Gastroesophageal sphincter (tissue), 4 donors: ENCODE measurements around the gene SERP1. TPM values are rescaled to one million over a fixed set of nuclear protein-coding genes. Genes with fewer than 3 reads are reported as not detected.

ENCODE experiments used
- ATAC-seq: fragments of 150-250 bp; one replicate; pipeline ENCODE4 v1.9.1; 2016; ENCODE audit warnings: mild to moderate bottlenecking, moderate library complexity
- H3K27ac ChIP-seq, 4 donors: fragments of 200-600 bp; sonication (generic) in 3 of 4; 1 replicate in 3 of 4; 2 replicates in 1 of 4; pipeline ENCODE4 v1.5.1; 2016 to 2019
- H3K27me3 ChIP-seq: fragments of 200-600 bp; sonication (generic); one replicate; pipeline ENCODE4 v1.5.1; 2019
- H3K36me3 ChIP-seq, 2 donors: fragments of 200-600 bp; sonication (generic); one replicate each; pipeline ENCODE4 v1.5.1; 2019; ENCODE audit warnings: control low read depth in 1 of 2
- H3K4me1 ChIP-seq, 3 donors: fragments of 200-600 bp; sonication (generic); 1 replicate in 2 of 3; 2 replicates in 1 of 3; pipeline ENCODE4 v1.5.1; 2016 to 2019; ENCODE audit warnings: control low read depth in 2 of 3
- H3K4me3 ChIP-seq, 2 donors: fragments of 200-600 bp; sonication (generic); one replicate each; pipeline ENCODE4 v1.5.1; 2019; ENCODE audit warnings: mild to moderate bottlenecking in 1 of 2, moderate library complexity in 1 of 2
- H3K9me3 ChIP-seq, 3 donors: fragments of 200-600 bp; sonication (generic); one replicate each; pipeline ENCODE4 v1.5.1; 2017 to 2019; ENCODE audit warnings: control low read depth in 2 of 3
- EP300 ChIP-seq: sonication (generic); formaldehyde crosslinking; IDR thresholded peaks from one replicate; pipeline ENCODE4 v1.6.1; 2017; ENCODE audit warnings: antibody characterized with exemption, mild to moderate bottlenecking
- POLR2A ChIP-seq, 2 donors: fragments of 450-650 bp; IDR thresholded peaks; one replicate each; pipeline ENCODE4 v1.6.1; 2017; ENCODE audit warnings: antibody characterized with exemption in 2 of 2, mild to moderate bottlenecking in 2 of 2, moderate library complexity in 1 of 2
- POLR2AphosphoS5 ChIP-seq: sonication (generic); formaldehyde crosslinking; IDR thresholded peaks from one replicate; pipeline ENCODE4 v1.6.1; 2017; ENCODE audit warnings: antibody characterized with exemption
- WGBS, 2 donors: methylation state at CpG; one replicate each; pipeline ENCODE4 v1.1.5; 2018; ENCODE audit warnings: low coverage in 1 of 2; 5-methylcytosine and 5-hydroxymethylcytosine counted together
- total RNA-seq, 4 donors: library from RNA; depleted of rRNA; stranded (reverse); fragments of >200 nt; gene quantifications; one replicate each; pipeline ENCODE4 v1.1.0, GENCODE V29; 2016
- TF ChIP-seq, protein P1 (sequence below), 4 experiments: fragments of 200-600 bp in 2 of 4; fragments of 450-650 bp in 2 of 4; sonication (generic) in 1 of 4; IDR thresholded peaks; one replicate each; pipeline ENCODE4 v1.5.1; 2017 to 2019; ENCODE audit warnings: antibody characterized with exemption in 4 of 4, mild to moderate bottlenecking in 2 of 4, moderate library complexity in 2 of 4

SERP1 gene
- total RNA-seq, 4 donors from 2014 or later, result 72.8 to 187 (median 154) TPM

DNA sequence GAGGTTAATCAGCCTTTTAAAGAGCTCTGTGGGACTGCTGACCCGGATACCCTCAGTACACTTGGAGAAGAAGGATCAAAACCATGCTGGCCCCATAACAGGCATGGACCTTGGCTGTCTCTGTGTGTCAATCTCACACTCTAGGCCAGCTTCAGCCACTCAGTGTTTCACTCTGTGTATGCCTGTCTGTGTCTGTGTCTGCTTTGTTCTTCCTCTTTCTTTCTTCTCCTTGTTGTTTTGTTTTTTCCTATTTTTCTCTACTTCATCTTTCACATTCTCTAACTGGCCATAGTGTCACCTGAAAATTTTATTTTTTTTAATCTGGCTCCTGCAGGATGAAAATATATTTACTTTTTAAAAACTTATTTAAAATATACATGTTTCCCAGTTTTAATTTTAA, 51.1 kb downstream of the SERP1 start:
- H3K27me3 ChIP-seq, result no peaks in the 10 kb centered on the region
- H3K4me3 ChIP-seq, result no peak overlapping the region
- H3K36me3 ChIP-seq, result no peaks in the 10 kb centered on the region
- 69 to 100% methylated on average over 1 of the region's 1 CpG for WGBS, 2 donors
- no peaks in the 10 kb centered on the region for H3K4me1 ChIP-seq
- no peaks in the 10 kb centered on the region for H3K9me3 ChIP-seq
- TF ChIP-seq, protein P1, sequence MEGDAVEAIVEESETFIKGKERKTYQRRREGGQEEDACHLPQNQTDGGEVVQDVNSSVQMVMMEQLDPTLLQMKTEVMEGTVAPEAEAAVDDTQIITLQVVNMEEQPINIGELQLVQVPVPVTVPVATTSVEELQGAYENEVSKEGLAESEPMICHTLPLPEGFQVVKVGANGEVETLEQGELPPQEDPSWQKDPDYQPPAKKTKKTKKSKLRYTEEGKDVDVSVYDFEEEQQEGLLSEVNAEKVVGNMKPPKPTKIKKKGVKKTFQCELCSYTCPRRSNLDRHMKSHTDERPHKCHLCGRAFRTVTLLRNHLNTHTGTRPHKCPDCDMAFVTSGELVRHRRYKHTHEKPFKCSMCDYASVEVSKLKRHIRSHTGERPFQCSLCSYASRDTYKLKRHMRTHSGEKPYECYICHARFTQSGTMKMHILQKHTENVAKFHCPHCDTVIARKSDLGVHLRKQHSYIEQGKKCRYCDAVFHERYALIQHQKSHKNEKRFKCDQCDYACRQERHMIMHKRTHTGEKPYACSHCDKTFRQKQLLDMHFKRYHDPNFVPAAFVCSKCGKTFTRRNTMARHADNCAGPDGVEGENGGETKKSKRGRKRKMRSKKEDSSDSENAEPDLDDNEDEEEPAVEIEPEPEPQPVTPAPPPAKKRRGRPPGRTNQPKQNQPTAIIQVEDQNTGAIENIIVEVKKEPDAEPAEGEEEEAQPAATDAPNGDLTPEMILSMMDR (IDR thresholded peaks at IDR 0.05), result no peak
- TF ChIP-seq POLR2AphosphoS5 (no peak), POLR2A (IDR thresholded peaks at IDR 0.05) (no peak), EP300 (no peak)
- H3K27ac ChIP-seq, result no peak overlapping the region
- no peak for ATAC-seq

DNA sequence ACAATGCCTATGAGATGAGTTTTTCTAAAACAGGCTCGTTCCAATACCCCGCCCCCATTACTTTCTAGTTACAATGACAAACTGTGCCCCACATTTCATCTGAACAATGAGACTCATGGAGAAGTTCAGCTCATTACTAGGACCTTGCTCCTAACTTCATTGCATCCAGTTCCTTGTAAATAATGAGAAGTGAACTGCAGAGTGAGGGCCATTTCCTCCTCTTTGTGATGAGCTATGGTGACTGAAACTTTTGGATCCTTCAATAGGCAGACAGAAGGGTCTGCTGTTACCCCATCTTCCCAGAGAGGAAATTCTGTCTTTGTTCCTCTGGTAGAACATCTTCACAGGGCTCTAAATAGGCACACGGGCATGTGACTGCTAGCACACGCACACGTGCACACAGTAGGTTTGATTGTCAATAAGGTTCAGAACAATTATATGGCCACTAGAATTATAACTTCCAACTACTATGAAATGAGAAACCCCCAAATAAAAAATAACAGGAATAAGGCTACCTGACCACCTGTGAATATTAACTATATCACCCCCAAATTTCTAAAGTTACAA, 51.8 kb downstream of the SERP1 start:
- no peak for TF ChIP-seq POLR2AphosphoS5
- TF ChIP-seq EP300, result no peak
- no peak for TF ChIP-seq POLR2A (IDR thresholded peaks at IDR 0.05)
- TF ChIP-seq, protein P1 (IDR thresholded peaks at IDR 0.05), result no peak
- 93 to 96% methylated on average over 5 of the region's 5 CpGs for WGBS, 2 donors
- Histone ChIP-seq H3K9me3 (no peaks in the 10 kb centered on the region), H3K4me1 (no peaks in the 10 kb centered on the region), H3K36me3 (no peaks in the 10 kb centered on the region), H3K4me3 (no peak overlapping the region), H3K27me3 (no peaks in the 10 kb centered on the region), H3K27ac (no peak overlapping the region)
- no peak for ATAC-seq

Other genes starting within 250 kb of the SERP1 start
- gene TSC22D2, start 138.2 kb downstream of the SERP1 start, total RNA-seq, result 10 to 100 TPM; 15.4 to 30.0 (median 26.0) TPM
- 100 to 1,000 TPM in 3 of 4 donors, 10 to 100 TPM in 1; 98.4 to 178 (median 140) TPM for gene EIF2A, start 291 bp upstream of the SERP1 start, total RNA-seq
- 100 to 1,000 TPM in 2 of 4 donors, 10 to 100 TPM in 2; 46.1 to 167 (median 97.2) TPM for gene SELENOT, start 56.8 kb upstream of the SERP1 start, total RNA-seq
- gene ERICH6, start 157.4 kb upstream of the SERP1 start, total RNA-seq, result not detected
- 10 to 100 TPM; 26.0 to 36.1 (median 28.5) TPM for gene SIAH2, start 216.7 kb upstream of the SERP1 start, total RNA-seq